ENCODE data around the gene SUMF1. TPM values are rescaled to one million over a fixed set of nuclear protein-coding genes. Genes with fewer than 3 reads are reported as not detected.
"Not testable (repeated sequence)": the region's sequence is repeated elsewhere in the genome, so short reads cannot be mapped to it uniquely, and the experiment has no call there.

SUMF1 gene
- polyA plus RNA-seq, 4 donors: 36.3 to 50.9 (median 45.7) TPM

- DNase-seq (ENCODE audit: low read depth in 4 of 4, low spot score in 3 of 4): no peak
These were observed 2.5 kb downstream of the SUMF1 start for GRCh38 chr3:4464576-4464975.

GRCh38 chr3:4462369-4463040 is 4.6 kb downstream of the SUMF1 start:
- no peak for DNase-seq (ENCODE audit: low read depth in 4 of 4, low spot score in 3 of 4)

- no peak for DNase-seq (ENCODE audit: low read depth in 4 of 4, low spot score in 3 of 4)
These were observed 5.5 kb downstream of the SUMF1 start for GRCh38 chr3:4461468-4462090.

- DNase-seq (ENCODE audit: low read depth in 4 of 4, low spot score in 3 of 4): no peak
These were observed 6.7 kb downstream of the SUMF1 start for GRCh38 chr3:4460334-4460733.

GRCh38 chr3:4458961-4459360 is 8.1 kb downstream of the SUMF1 start:
- no peak for DNase-seq (ENCODE audit: low read depth in 4 of 4, low spot score in 3 of 4)

GRCh38 chr3:4456780-4457179 is 10.3 kb downstream of the SUMF1 start:
- not testable (repeated sequence) for DNase-seq (ENCODE audit: low read depth in 4 of 4, low spot score in 3 of 4)

- DNase-seq (ENCODE audit: low read depth in 4 of 4, low spot score in 3 of 4): no peak
These were observed 12.9 kb downstream of the SUMF1 start for GRCh38 chr3:4454142-4454541.

GRCh38 chr3:4449043-4449805 is 17.8 kb downstream of the SUMF1 start:
- DNase-seq (ENCODE audit: low read depth in 4 of 4, low spot score in 3 of 4): no peak

GRCh38 chr3:4448187-4448586 is 18.9 kb downstream of the SUMF1 start:
- no peak for DNase-seq (ENCODE audit: low read depth in 4 of 4, low spot score in 3 of 4)

- no peak for DNase-seq (ENCODE audit: low read depth in 4 of 4, low spot score in 3 of 4)
These were observed 19.6 kb downstream of the SUMF1 start for GRCh38 chr3:4447295-4447999.

GRCh38 chr3:4440951-4441350 is 26.1 kb downstream of the SUMF1 start:
- DNase-seq (ENCODE audit: low read depth in 4 of 4, low spot score in 3 of 4): no peak

GRCh38 chr3:4438296-4438695 is 28.8 kb downstream of the SUMF1 start:
- DNase-seq (ENCODE audit: low read depth in 4 of 4, low spot score in 3 of 4): no peak

- DNase-seq (ENCODE audit: low read depth in 4 of 4, low spot score in 3 of 4): no peak
These were observed 34.8 kb downstream of the SUMF1 start for GRCh38 chr3:4432259-4432658.

- DNase-seq (ENCODE audit: low read depth in 4 of 4, low spot score in 3 of 4): no peak
These were observed 37.3 kb downstream of the SUMF1 start for GRCh38 chr3:4429648-4430350.

- DNase-seq (ENCODE audit: low read depth in 4 of 4, low spot score in 3 of 4): peak; percentile 55 to 73 (median 65)
These were observed 40.2 kb downstream of the SUMF1 start for GRCh38 chr3:4426782-4427344.

- DNase-seq (ENCODE audit: low read depth in 4 of 4, low spot score in 3 of 4): no peak
These were observed 40.7 kb downstream of the SUMF1 start for GRCh38 chr3:4426261-4426781.

- no peak for DNase-seq (ENCODE audit: low read depth in 4 of 4, low spot score in 3 of 4)
These were observed 41.4 kb downstream of the SUMF1 start for GRCh38 chr3:4425707-4426106.

GRCh38 chr3:4425055-4425454 is 42.0 kb downstream of the SUMF1 start:
- DNase-seq (ENCODE audit: low read depth in 4 of 4, low spot score in 3 of 4): no peak

- DNase-seq (ENCODE audit: low read depth in 4 of 4, low spot score in 3 of 4): no peak
These were observed 45.9 kb downstream of the SUMF1 start for GRCh38 chr3:4421121-4421520.

- no peak for DNase-seq (ENCODE audit: low read depth in 4 of 4, low spot score in 3 of 4)
These were observed 47.1 kb downstream of the SUMF1 start for GRCh38 chr3:4419920-4420319.

Data from left renal pelvis (tissue), 4 donors.